SK-N-SH (cell line): ENCODE measurements around the gene SMYD1. TPM values are rescaled to one million over a fixed set of nuclear protein-coding genes. Genes with fewer than 3 reads are reported as not detected.

Experiments used
- CTCF ChIA-PET: fragments of 300-600, 350-600 bp; formaldehyde crosslinking; extraction: SDS; loops from one replicate; lab custom pipeline; 2021; lab: Yijun Ruan, JAX
- POLR2A ChIA-PET: fragments of 350-600 bp; sonication (Branson Sonifier 250); formaldehyde crosslinking; extraction: SDS; loops from one replicate; lab custom pipeline; 2020; ENCODE audit warnings: antibody characterized with exemption, inconsistent platforms; lab: Yijun Ruan, JAX
- DNase-seq: peaks from one replicate; pipeline ENCODE4 v3.0.0; 2012
- H2AFZ ChIP-seq: fragments of 200-600 bp; sonication (generic); 2 replicates; pipeline ENCODE4 v1.8.1; 2016; ENCODE audit warnings: antibody characterized with exemption, mild to moderate bottlenecking, low read depth
- H3F3A ChIP-seq: fragments of 200-600 bp; sonication (generic); replicated peaks from 2 replicates; pipeline ENCODE3; 2016; ENCODE audit warnings: antibody characterized with exemption, mild to moderate bottlenecking; ENCODE audit not compliant: insufficient read depth
- H3K27ac ChIP-seq, 2 experiments: fragments of 200-500 bp in 1 of 2; fragments of 200-600 bp in 1 of 2; sonication (Bioruptor generic) in 1 of 2; sonication (generic), shearing (Covaris generic) in 1 of 2; 2 replicates each; pipeline versions ENCODE4 v1.5.1 to v1.6.1; 2014 to 2016; ENCODE audit warnings: low read depth in 2 of 2, inconsistent platforms in 1 of 2, low read length in 1 of 2, mild to moderate bottlenecking in 1 of 2, mixed read lengths in 1 of 2
- H3K27me3 ChIP-seq: fragments of 200-600 bp; sonication (generic), shearing (Covaris generic); 2 replicates; pipeline ENCODE4 v1.6.1; 2016; ENCODE audit warnings: mixed run types; ENCODE audit not compliant: insufficient read depth
- H3K36me3 ChIP-seq, 2 experiments: fragments of 200-500 bp in 1 of 2; fragments of 200-600 bp in 1 of 2; sonication (Bioruptor generic) in 1 of 2; sonication (generic) in 1 of 2; replicated peaks in 1 of 2; 2 replicates each; pipeline versions ENCODE3 to v1.5.1; 2014 to 2016; ENCODE audit warnings: low read length in 1 of 2, mild to moderate bottlenecking in 1 of 2; ENCODE audit not compliant: insufficient read depth in 2 of 2, control insufficient read depth in 1 of 2
- H3K4me1 ChIP-seq, 2 experiments: fragments of 200-500 bp in 1 of 2; fragments of 200-600 bp in 1 of 2; sonication (Bioruptor generic) in 1 of 2; sonication (generic), shearing (Covaris generic) in 1 of 2; 2 replicates each; pipeline versions ENCODE4 v1.5.1 to v1.6.1; 2014 to 2016; ENCODE audit warnings: low read depth in 1 of 2, low read length in 1 of 2, mixed run types in 1 of 2; ENCODE audit not compliant: insufficient read depth in 2 of 2, control insufficient read depth in 1 of 2
- H3K4me2 ChIP-seq: fragments of 200-600 bp; sonication (generic), shearing (Covaris generic); 2 replicates; pipeline ENCODE4 v1.6.1; 2017; ENCODE audit warnings: mixed run types
- H3K4me3 ChIP-seq, 2 experiments: fragments of 200-500 bp in 1 of 2; fragments of 200-600 bp in 1 of 2; sonication (Bioruptor generic) in 1 of 2; sonication (generic), shearing (Covaris generic) in 1 of 2; 2 replicates each; pipeline versions ENCODE4 v1.5.1 to v1.8.1; 2014 to 2016; ENCODE audit warnings: low read depth in 2 of 2, inconsistent platforms in 1 of 2, low read length in 1 of 2, mild to moderate bottlenecking in 1 of 2, mixed read lengths in 1 of 2, moderate library complexity in 1 of 2
- H3K79me2 ChIP-seq: fragments of 200-600 bp; sonication (generic); 2 replicates; pipeline ENCODE4 v1.8.1; 2017; ENCODE audit warnings: mild to moderate bottlenecking; ENCODE audit not compliant: insufficient read depth
- H3K9ac ChIP-seq: fragments of 200-600 bp; sonication (generic); 2 replicates; pipeline ENCODE4 v1.6.1; 2017; ENCODE audit warnings: mixed run types
- H3K9me2 ChIP-seq: fragments of 200-600 bp; sonication (generic); 2 replicates; pipeline ENCODE4 v1.6.1; 2017; ENCODE audit warnings: mixed run types
- H3K9me3 ChIP-seq: fragments of 200-600 bp; sonication (generic); 2 replicates; pipeline ENCODE4 v1.6.1; 2017; ENCODE audit warnings: mixed run types, mild to moderate bottlenecking, moderate library complexity
- H4K20me1 ChIP-seq: fragments of 200-600 bp; sonication (generic); 2 replicates; pipeline ENCODE4 v1.6.1; 2017; ENCODE audit warnings: mild to moderate bottlenecking, mixed run types; ENCODE audit not compliant: insufficient read depth
- EP300 ChIP-seq, 2 experiments: IDR thresholded peaks; 2 replicates each; pipeline versions ENCODE4 v1.4.0 to v1.6.1; 2012; ENCODE audit warnings: borderline replicate concordance in 1 of 2, low read depth in 1 of 2, low read length in 1 of 2
- FOXJ3 ChIP-seq: sonication (generic); formaldehyde crosslinking; IDR thresholded peaks from 2 replicates; pipeline ENCODE4 v1.5.1; 2020; ENCODE audit warnings: mild to moderate bottlenecking, missing genetic modification reagents
- MEF2A ChIP-seq: IDR thresholded peaks from 2 replicates; pipeline ENCODE4 v1.4.0; 2012; ENCODE audit warnings: low read depth, borderline replicate concordance
- NFIC ChIP-seq: IDR thresholded peaks from 2 replicates; pipeline ENCODE4 v1.4.0; 2012; ENCODE audit warnings: borderline replicate concordance
- NRF1 ChIP-seq: IDR thresholded peaks from 2 replicates; pipeline ENCODE4 v1.6.1; 2012; ENCODE audit warnings: low read depth, mild to moderate bottlenecking, low read length
- POLR2AphosphoS5 ChIP-seq: IDR thresholded peaks from 2 replicates; pipeline ENCODE4 v1.6.1; 2012; ENCODE audit warnings: low read depth, low read length
- RAD21 ChIP-seq: IDR thresholded peaks from 2 replicates; pipeline ENCODE4 v1.6.1; 2012; ENCODE audit warnings: mild to moderate bottlenecking, low read length
- RCOR1 ChIP-seq: fragments of 150-350 bp; IDR thresholded peaks from 2 replicates; pipeline ENCODE4 v1.6.1; 2017; ENCODE audit warnings: antibody characterized with exemption, low read length
- SIN3A ChIP-seq: IDR thresholded peaks from 2 replicates; pipeline ENCODE4 v1.6.1; 2012; ENCODE audit warnings: low read depth, mild to moderate bottlenecking, low read length, moderate library complexity, borderline replicate concordance
- TCF12 ChIP-seq: IDR thresholded peaks from 2 replicates; pipeline ENCODE4 v1.4.0; 2012
- WGBS: methylation state at CpG from one replicate; pipeline ENCODE4 v1.1.6; 2017; ENCODE audit warnings: low lambda C conversion rate; 5-methylcytosine and 5-hydroxymethylcytosine counted together
- polyA plus RNA-seq, 3 experiments: library from polyadenylated mRNA; depleted of rRNA; stranded (reverse); fragments of >200 nt; gene quantifications; 2 replicates each; pipeline ENCODE4 v1.2.3, GENCODE V29; 2012
- TF ChIP-seq, protein P1 (sequence below): IDR thresholded peaks from 2 replicates; pipeline ENCODE4 v1.4.0; 2012; ENCODE audit warnings: low read depth
- TF ChIP-seq, protein P2 (sequence below): IDR thresholded peaks from 2 replicates; pipeline ENCODE4 v1.4.0; 2012; ENCODE audit warnings: low read depth, borderline replicate concordance

SMYD1 gene
- polyA plus RNA-seq, 1 of the 3 experiments (the other 2 are of a cell fraction) = not detected

DNA sequence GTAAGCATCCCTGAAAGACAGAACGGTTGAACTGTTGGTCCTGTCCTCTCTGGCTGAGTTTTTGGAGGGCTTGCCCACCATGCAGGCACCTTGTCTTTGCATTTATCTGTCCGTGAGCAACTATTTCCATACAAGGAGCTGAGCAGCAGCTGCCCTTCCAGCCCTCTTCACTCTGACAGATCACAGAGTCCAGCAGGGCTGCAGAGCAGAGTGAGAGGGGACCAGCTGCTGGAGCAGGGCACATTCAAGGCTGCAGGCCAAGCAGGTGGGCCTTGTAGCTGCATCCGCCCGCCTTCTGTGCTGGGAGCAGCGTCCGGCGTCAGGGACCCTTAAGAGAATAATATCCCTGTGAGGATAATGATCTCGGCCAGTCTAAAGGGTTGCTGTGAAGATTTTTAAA is 9.5 kb downstream of the SMYD1 start:
- DNase-seq = no peak
- H4K20me1 ChIP-seq = no peaks in the 10 kb centered on the region
- peaks cover 3 to 18% of the 10 kb centered on the region in 2 experiments; a peak in 2 of 4 replicates for H3K4me1 ChIP-seq
- no peak overlapping the region for H3K9ac ChIP-seq
- no peak overlapping the region for H2AFZ ChIP-seq
- H3K79me2 ChIP-seq = no peaks in the 10 kb centered on the region
- ChIA-PET POLR2A (no interaction called here), CTCF (interaction anchor here (1.1 to 4.3 kb wide), 4 partner anchors 9 to 83 kb away, joined by 3 to 18 read pairs (median 4); partner anchors contain the start of gene SMYD1)
- no peaks in the 10 kb centered on the region for H3K27me3 ChIP-seq
- no peak overlapping the region for H3K4me3 ChIP-seq
- no peak overlapping the region for H3K4me2 ChIP-seq
- H3F3A ChIP-seq = no peaks in the 10 kb centered on the region
- TF ChIP-seq TCF12 = 0 out of 2 replicates have a peak, but pooled peaks have one; percentile 6
- no peak for TF ChIP-seq SIN3A
- WGBS = 80% methylated on average over 8 of the region's 8 CpGs
- no peak overlapping the region for H3K27ac ChIP-seq
- H3K36me3 ChIP-seq = no peaks in the 10 kb centered on the region
- H3K9me3 ChIP-seq = no peaks in the 10 kb centered on the region
- H3K9me2 ChIP-seq = no peaks in the 10 kb centered on the region

DNA sequence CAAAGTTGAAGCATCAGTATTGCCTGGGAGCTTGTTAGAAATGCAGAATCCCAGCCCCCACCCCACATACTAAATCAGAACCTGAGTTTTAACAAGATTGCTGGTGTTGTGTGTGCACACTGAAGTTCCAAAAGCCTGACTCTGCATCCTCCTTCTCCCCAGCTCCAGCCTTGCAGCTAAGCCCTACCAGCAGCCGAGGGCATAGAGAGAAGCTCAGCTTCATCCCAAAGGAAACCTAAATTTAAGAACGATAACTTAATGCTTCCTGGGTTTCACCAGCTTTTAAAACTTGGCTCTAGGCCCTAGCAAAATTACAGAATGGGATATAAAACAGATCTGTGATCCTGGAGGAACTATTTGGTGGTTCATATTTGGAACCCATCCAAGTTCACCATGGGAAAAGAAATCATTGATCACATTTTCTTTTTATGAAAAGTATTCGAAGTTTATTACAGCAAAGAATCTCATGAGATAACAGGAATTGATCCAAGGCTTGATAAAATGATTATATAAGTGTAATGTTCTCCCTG is 11.1 kb downstream of the SMYD1 start:
- Histone ChIP-seq H4K20me1 (no peaks in the 10 kb centered on the region), H3K4me2 (no peak overlapping the region), H3K79me2 (no peaks in the 10 kb centered on the region), H3K27me3 (no peaks in the 10 kb centered on the region), H3K36me3 (no peaks in the 10 kb centered on the region), H3K4me3 (no peak overlapping the region), H3K9me2 (no peaks in the 10 kb centered on the region), H3K9ac (no peak overlapping the region), H3K4me1 (peaks cover 3 to 18% of the 10 kb centered on the region in 2 experiments; a peak in 2 of 4 replicates), H2AFZ (no peak overlapping the region), H3K27ac (peak overlapping the region in 1 of 2 experiments; percentile 36; a peak in 1 of 4 replicates), H3F3A (no peaks in the 10 kb centered on the region), H3K9me3 (no peaks in the 10 kb centered on the region)
- DNase-seq = peak; percentile 27
- 8% methylated on average over 3 of the region's 3 CpGs for WGBS
- POLR2A ChIA-PET = no interaction called here
- CTCF ChIA-PET = interaction anchor here (1.0 to 1.8 kb wide), 2 partner anchors 18 to 82 kb away, joined by 6 to 12 read pairs; no protein-coding TSS in a partner anchor
- TF ChIP-seq RAD21 (no peak), MEF2A (no peak), NFIC (peak; percentile 77), TCF12 (peak; percentile 71)

DNA sequence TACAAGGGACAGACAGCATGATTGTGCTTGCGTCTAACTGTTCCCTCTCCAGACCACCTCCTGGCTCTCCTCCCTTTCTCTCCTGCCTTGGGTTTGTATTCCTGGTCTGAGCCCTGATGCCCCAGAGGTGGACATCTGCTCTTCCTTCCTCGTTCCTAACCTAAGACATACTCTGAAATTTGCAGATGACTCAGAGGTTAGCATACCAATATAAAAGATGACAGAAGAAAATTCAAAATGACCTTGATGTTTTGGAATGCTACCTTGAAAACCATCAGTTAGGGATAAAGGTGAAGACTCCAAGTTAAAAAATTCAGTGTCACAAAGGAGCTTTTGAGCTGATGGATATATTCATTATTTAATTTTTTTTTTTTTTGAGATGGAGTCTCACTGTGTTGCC is 12.9 kb downstream of the SMYD1 start:
- Histone ChIP-seq H3K9ac (no peak overlapping the region), H3K4me1 (peaks cover 0 to 16% of the 10 kb centered on the region in 2 experiments; a peak in 1 of 4 replicates), H3K27me3 (no peaks in the 10 kb centered on the region), H2AFZ (no peak overlapping the region), H3K36me3 (no peaks in the 10 kb centered on the region), H3K9me3 (no peaks in the 10 kb centered on the region), H4K20me1 (no peaks in the 10 kb centered on the region), H3F3A (no peaks in the 10 kb centered on the region), H3K27ac (no peak overlapping the region), H3K79me2 (no peaks in the 10 kb centered on the region), H3K9me2 (no peaks in the 10 kb centered on the region), H3K4me2 (no peak overlapping the region), H3K4me3 (no peak overlapping the region)
- 49% methylated on average over 2 of the region's 2 CpGs for WGBS
- DNase-seq = no peak
- POLR2A ChIA-PET = no interaction called here
- CTCF ChIA-PET = interaction anchor here (0.8 kb wide), 1 partner anchor 20 kb away, joined by 5 read pairs; no protein-coding TSS in a partner anchor
- TF ChIP-seq, protein P1, sequence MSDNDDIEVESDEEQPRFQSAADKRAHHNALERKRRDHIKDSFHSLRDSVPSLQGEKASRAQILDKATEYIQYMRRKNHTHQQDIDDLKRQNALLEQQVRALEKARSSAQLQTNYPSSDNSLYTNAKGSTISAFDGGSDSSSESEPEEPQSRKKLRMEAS = no peak
- TF ChIP-seq FOXJ3 = no peak
- TF ChIP-seq POLR2AphosphoS5 = no peak
- TF ChIP-seq RCOR1 = no peak
- no peak for TF ChIP-seq NRF1
- TF ChIP-seq, protein P2, sequence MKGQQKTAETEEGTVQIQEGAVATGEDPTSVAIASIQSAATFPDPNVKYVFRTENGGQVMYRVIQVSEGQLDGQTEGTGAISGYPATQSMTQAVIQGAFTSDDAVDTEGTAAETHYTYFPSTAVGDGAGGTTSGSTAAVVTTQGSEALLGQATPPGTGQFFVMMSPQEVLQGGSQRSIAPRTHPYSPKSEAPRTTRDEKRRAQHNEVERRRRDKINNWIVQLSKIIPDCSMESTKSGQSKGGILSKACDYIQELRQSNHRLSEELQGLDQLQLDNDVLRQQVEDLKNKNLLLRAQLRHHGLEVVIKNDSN = no peak
- no peak for TF ChIP-seq EP300 (IDR thresholded peaks at IDR 0.05; ENCODE audit: borderline replicate concordance in 1 of 2, low read depth in 1 of 2, low read length in 1 of 2)
